ENCODE data around the gene SPEN.
"Not testable (repeated sequence)": the region's sequence is repeated elsewhere in the genome, so short reads cannot be mapped to it uniquely, and the experiment has no call there.

Gene SPEN

DNA sequence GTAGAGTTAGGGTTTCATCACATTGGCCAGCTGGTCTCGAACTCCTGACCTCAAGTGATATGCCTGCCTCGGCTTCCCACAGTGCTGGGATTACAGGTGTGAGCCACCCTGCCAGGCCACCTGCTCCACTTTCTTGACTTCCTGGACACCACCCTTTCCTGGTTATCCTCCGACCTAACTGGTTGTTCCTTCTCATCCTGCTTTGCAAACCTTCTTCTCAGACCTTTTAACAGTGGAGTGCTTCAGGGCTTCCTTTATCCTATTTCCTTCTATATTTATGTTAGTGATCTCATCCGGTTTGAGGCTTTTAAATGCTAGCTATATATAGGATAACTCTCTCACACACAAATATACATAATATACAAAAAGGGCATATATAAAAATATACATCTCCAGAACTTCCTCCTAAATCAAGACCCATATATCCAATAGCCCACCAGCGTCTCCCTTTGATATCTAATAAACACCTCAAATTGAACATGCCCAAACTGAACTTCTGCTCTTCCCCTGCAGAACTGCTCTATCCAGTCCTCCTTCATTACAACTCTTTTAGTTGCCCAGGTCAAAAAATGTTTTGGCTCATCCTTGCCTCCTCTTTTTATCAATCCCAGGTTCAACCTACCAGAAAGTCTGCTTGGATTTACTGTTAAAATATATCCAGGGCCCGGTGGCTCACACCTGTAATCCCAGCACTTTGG lies 20.5 kb upstream of the SPEN start:
- TF ChIP-seq, protein P1, sequence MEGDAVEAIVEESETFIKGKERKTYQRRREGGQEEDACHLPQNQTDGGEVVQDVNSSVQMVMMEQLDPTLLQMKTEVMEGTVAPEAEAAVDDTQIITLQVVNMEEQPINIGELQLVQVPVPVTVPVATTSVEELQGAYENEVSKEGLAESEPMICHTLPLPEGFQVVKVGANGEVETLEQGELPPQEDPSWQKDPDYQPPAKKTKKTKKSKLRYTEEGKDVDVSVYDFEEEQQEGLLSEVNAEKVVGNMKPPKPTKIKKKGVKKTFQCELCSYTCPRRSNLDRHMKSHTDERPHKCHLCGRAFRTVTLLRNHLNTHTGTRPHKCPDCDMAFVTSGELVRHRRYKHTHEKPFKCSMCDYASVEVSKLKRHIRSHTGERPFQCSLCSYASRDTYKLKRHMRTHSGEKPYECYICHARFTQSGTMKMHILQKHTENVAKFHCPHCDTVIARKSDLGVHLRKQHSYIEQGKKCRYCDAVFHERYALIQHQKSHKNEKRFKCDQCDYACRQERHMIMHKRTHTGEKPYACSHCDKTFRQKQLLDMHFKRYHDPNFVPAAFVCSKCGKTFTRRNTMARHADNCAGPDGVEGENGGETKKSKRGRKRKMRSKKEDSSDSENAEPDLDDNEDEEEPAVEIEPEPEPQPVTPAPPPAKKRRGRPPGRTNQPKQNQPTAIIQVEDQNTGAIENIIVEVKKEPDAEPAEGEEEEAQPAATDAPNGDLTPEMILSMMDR (IDR thresholded peaks at IDR 0.05; ENCODE audit: extremely low read depth, missing control alignments), result no peak
- no peak for DNase-seq (ENCODE audit: low spot score)

DNA sequence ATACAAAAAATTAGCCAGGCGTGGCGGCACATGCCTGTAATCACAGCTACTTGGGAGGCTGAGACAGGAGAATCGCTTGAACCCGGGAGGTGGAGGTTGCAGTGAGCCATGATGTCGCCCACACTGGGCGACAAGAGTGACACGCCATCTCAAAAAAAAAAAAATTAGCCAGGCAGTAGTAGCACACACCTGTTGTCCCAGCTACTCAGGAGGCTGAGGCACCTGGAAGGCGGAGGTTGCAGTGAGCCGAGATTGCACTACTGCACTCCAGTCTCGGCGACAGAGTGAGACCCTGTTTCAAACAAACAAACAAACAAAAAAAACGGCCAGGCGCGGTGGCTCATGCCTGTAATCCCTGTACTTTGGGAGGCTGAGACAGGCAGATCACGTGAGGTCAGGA lies 19.9 kb upstream of the SPEN start:
- DNase-seq (ENCODE audit: low spot score), result not testable (repeated sequence)

DNA sequence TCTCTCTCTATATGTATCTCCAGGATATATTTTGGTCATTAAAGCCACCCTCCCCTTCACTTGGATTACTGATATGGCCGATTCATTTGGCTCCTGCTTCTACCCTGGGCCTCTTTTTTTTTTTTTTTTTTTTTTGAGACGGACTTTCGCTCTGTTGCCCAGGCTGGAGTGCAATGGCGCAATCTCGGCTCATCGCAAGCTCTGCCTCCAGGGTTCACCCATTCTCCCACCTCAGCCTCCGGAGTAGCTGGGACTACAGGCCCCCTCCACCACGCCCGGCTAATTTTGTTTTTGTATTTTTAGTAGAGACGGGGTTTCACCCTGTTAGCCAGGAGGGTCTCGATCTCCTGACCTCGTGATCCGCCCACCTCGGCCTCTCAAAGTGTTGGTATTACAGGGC lies 18.6 kb upstream of the SPEN start:
- not testable (repeated sequence) for DNase-seq (ENCODE audit: low spot score)

DNA sequence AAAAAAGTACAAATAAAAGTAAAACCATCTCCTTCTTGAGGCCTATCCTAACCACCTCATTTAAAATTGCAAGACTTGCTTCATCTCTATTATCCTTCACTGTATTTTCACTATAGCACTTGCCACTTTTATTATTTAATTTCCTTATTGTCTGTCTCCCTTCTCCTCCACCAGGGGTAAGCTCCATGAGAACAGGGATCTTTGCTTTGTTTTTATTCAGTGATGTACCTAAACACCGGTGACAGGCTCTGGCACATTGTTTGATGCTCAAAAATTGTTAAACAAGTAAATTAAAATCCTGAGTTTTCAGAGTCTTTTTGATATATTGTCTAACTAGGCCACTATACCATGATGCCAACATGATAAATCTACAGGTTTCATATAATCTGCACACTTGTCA lies 17.2 kb upstream of the SPEN start:
- TF ChIP-seq, protein P1 (IDR thresholded peaks at IDR 0.05; ENCODE audit: extremely low read depth, missing control alignments), result no peak
- DNase-seq (ENCODE audit: low spot score), result no peak

DNA sequence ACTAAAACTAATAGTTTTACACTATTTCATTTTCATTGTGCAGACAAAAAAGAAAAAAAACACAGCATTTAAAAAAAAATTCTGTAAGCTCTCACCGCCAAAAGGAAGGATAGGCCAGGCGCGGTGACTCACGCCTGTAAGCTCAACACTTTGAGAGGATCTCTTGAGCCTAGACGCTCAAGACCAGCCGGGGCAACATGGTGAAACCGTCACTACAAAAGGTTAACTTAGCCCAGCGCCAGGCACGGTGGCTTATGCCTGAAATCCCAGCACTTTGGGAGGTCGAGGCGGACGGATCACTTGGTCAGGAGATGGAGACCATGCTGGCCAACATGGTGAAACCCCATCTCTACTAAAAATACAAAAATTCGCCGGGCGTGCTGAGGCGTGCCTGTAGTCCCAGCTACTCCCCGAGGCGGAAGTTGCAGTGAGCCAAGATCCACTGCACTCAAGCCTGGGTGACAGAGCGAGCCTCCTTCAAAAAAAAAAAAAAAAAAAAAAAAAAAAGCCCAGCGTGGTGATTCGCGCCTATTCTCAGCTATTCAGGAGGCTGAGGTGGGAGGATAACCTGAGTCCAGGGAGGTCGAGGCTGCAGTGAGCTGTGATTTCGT lies 14.3 kb upstream of the SPEN start:
- TF ChIP-seq, protein P1 (IDR thresholded peaks at IDR 0.05; ENCODE audit: extremely low read depth, missing control alignments), result no peak
- DNase-seq (ENCODE audit: low spot score), result no peak

- TF ChIP-seq, protein P1 (IDR thresholded peaks at IDR 0.05; ENCODE audit: extremely low read depth, missing control alignments), result no peak
- DNase-seq (ENCODE audit: low spot score), result no peak
These were observed 13.6 kb upstream of the SPEN start for GRCh38 chr1:15833842-15834405.

DNA sequence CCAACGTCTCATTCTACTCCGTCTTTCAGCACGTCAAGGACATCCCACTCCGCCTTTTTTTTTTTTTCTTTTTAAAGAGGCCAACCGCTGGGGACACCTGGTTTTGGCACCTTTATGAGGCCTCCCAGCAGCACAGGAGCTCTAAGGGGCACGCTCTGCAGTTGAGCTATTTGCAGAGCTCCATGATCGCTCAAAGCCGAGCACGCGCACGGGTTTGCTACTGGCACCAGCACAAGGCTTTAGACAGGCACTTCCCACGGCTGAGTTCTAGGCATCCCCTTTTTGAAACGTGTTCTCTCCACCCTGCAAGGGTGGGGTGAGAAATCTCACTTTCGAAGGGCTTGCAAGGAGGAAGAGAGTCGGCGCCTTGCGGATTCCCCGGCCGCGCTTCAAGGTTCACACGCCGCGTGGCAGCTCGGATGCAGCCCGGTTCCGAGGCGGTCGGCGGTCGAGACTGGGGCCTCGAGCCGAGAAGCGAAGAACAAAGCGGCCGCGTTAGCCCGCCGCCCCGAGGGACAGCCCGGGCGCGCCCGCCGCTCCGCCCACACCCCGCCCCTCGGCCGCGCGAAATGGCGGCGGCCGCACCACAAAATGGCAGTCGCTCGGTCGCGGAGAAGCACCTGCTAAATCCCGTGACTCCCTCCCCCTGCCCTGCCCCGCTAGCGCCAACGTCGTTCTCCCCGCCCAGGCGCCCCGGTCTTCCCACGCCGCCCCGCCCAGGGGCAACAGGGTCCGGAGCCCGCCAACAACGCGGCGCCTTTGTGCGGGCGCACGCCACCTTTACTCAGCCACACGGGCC lies 12.9 kb upstream of the SPEN start:
- TF ChIP-seq, protein P1 (IDR thresholded peaks at IDR 0.05; ENCODE audit: extremely low read depth, missing control alignments), result no peak
- peak; percentile 86 for DNase-seq (ENCODE audit: low spot score)

DNA sequence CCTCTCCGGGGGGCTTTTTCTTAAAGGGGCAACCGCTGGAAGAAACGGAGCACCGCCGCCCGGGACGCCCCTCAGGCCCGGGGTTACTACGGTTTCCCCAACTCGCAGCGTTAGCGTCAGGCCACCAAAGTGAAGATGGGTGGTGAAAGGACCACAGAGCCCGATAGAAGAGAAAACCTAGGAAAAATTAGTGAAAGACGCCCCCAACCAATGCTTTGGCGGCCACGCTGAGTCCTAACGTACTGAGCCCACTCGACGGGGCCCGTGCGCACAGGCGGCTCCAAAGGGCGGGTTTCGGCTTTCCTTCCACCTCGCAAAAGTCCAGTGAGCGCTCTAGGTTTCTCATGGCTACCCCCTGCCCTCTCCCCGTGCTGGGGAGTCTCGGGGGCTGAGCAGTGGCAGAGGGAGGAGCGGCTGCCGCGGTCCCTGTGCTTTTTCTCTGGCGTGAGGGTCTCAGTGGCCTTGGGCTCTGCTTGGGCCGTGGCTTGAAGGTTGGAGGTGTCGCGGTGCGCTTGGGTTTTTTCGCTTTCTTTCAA lies 12.2 kb upstream of the SPEN start:
- TF ChIP-seq, protein P1 (IDR thresholded peaks at IDR 0.05; ENCODE audit: extremely low read depth, missing control alignments), result no peak
- DNase-seq (ENCODE audit: low spot score), result peak; percentile 48

Data from GM20000 (cell line).